GM19397 (cell line): ENCODE results near the gene AGT.
"Not testable (repeated sequence)": the region's sequence is repeated elsewhere in the genome, so short reads cannot be mapped to it uniquely, and the experiment has no call there.

ENCODE experiments used
- ATAC-seq: cut with Tn5 transposase; IDR thresholded peaks from one replicate; pipeline ENCODE4 v1.9.1; 2021; ENCODE audit warnings: mild to moderate bottlenecking, moderate library complexity; ENCODE audit not compliant: unreplicated experiment

AGT gene

GRCh38 chr1:230693221-230693620, 20.7 kb downstream of the AGT start:
- no peak for ATAC-seq

GRCh38 chr1:230691615-230692014, 22.3 kb downstream of the AGT start:
- ATAC-seq = no peak

GRCh38 chr1:230690101-230690500, 23.8 kb downstream of the AGT start:
- ATAC-seq = no peak

- no peak for ATAC-seq
Observed at GRCh38 chr1:230686747-230687146, 27.2 kb downstream of the AGT start.

GRCh38 chr1:230684998-230685397, 28.9 kb downstream of the AGT start:
- no peak for ATAC-seq

- no peak for ATAC-seq
Observed at GRCh38 chr1:230684146-230684545, 29.8 kb downstream of the AGT start.

- ATAC-seq = no peak
Observed at GRCh38 chr1:230682882-230683610, 30.9 kb downstream of the AGT start.

- no peak for ATAC-seq
Observed at GRCh38 chr1:230682274-230682673, 31.6 kb downstream of the AGT start.

GRCh38 chr1:230681599-230681998, 32.3 kb downstream of the AGT start:
- ATAC-seq = no peak

- ATAC-seq = no peak
Observed at GRCh38 chr1:230680300-230681025, 33.5 kb downstream of the AGT start.

GRCh38 chr1:230679825-230680224, 34.1 kb downstream of the AGT start:
- ATAC-seq = no peak

GRCh38 chr1:230679192-230679591, 34.7 kb downstream of the AGT start:
- ATAC-seq = no peak

GRCh38 chr1:230677200-230677599, 36.7 kb downstream of the AGT start:
- no peak for ATAC-seq

GRCh38 chr1:230674581-230674980, 39.3 kb downstream of the AGT start:
- no peak for ATAC-seq

GRCh38 chr1:230669543-230669942, 44.4 kb downstream of the AGT start:
- no peak for ATAC-seq

GRCh38 chr1:230668227-230668626, 45.7 kb downstream of the AGT start:
- no peak for ATAC-seq

- no peak for ATAC-seq
Observed at GRCh38 chr1:230661976-230662375, 51.9 kb downstream of the AGT start.

- ATAC-seq = no peak
Observed at GRCh38 chr1:230658691-230659090, 55.2 kb downstream of the AGT start.

- ATAC-seq = not testable (repeated sequence)
Observed at GRCh38 chr1:230658103-230658502, 55.8 kb downstream of the AGT start.

- not testable (repeated sequence) for ATAC-seq
Observed at GRCh38 chr1:230656719-230657118, 57.2 kb downstream of the AGT start.
